AG10803 (cell line): ENCODE data around the gene PHLDA2.

Source experiments
- DNase-seq: peaks from one replicate; pipeline ENCODE4 v3.0.0; 2010; ENCODE audit warnings: low read depth
- H3K4me3 ChIP-seq: 2 replicates; pipeline ENCODE4 v1.5.1; 2011; ENCODE audit warnings: mild to moderate bottlenecking, low read length, control low read depth
- TF ChIP-seq, protein P1 (sequence below): conservative IDR thresholded peaks from 2 replicates; pipeline ENCODE4 v1.5.1; 2011; ENCODE audit warnings: mild to moderate bottlenecking, low read length, control low read depth, inconsistent platforms

The PHLDA2 gene

DNA sequence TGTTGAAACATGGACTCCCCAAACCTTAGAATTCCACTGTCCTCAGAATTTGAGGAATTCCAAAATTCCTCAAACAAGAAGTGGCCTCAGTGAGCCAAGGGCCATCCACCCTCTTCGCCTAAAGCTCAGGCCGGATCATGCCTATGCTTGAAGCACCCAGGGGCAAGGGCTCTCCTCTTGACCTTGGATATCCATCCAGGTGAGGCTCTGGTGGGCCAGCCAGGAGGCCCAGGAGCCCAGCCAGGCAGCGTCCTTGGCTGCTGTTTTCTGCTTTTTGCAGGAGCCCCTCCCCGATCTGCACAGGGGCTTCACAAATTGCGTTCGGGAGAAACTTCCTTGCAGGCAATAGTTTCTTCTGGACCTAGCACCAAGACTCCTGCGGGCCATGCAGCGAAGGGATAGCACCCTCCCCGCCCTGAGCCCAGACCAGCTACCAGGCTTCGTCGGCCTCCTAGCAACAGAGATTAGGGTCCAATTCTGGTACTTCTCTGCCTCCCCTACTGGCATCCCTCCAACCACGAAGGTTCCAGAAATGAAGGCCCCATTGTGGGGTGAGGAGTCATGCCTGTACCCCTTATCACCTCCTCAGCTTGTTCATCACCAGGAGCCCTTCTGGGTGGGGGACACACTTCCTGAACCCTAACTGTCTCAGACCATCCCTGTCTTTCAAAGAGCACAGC is 2.0 kb downstream of the PHLDA2 start:
- TF ChIP-seq, protein P1, sequence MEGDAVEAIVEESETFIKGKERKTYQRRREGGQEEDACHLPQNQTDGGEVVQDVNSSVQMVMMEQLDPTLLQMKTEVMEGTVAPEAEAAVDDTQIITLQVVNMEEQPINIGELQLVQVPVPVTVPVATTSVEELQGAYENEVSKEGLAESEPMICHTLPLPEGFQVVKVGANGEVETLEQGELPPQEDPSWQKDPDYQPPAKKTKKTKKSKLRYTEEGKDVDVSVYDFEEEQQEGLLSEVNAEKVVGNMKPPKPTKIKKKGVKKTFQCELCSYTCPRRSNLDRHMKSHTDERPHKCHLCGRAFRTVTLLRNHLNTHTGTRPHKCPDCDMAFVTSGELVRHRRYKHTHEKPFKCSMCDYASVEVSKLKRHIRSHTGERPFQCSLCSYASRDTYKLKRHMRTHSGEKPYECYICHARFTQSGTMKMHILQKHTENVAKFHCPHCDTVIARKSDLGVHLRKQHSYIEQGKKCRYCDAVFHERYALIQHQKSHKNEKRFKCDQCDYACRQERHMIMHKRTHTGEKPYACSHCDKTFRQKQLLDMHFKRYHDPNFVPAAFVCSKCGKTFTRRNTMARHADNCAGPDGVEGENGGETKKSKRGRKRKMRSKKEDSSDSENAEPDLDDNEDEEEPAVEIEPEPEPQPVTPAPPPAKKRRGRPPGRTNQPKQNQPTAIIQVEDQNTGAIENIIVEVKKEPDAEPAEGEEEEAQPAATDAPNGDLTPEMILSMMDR: no peak
- DNase-seq: no peak
- H3K4me3 ChIP-seq: peak overlapping the region; percentile 72

DNA sequence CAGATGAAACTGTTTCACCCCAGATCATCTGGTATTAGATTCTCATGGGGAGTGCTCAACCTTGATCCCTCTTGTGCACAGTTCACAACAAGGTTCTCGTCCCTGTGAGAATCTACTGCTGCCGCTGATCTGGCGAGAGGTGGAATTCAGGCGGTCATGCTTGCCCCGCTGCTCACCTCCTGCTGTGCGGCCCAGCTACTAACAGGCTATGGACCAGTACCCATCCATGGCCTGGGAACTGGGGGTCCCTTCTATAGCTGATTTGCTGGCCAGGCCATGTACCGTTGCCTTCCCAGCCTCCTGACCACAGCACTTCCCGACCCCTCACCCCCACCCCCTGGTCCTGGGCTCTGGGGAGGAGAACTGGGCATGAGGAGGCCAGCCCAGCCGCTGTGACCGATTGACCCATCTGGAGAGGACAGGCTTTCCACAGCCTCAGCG is 2.6 kb downstream of the PHLDA2 start:
- TF ChIP-seq, protein P1: no peak
- no peak overlapping the region for H3K4me3 ChIP-seq
- DNase-seq: no peak

DNA sequence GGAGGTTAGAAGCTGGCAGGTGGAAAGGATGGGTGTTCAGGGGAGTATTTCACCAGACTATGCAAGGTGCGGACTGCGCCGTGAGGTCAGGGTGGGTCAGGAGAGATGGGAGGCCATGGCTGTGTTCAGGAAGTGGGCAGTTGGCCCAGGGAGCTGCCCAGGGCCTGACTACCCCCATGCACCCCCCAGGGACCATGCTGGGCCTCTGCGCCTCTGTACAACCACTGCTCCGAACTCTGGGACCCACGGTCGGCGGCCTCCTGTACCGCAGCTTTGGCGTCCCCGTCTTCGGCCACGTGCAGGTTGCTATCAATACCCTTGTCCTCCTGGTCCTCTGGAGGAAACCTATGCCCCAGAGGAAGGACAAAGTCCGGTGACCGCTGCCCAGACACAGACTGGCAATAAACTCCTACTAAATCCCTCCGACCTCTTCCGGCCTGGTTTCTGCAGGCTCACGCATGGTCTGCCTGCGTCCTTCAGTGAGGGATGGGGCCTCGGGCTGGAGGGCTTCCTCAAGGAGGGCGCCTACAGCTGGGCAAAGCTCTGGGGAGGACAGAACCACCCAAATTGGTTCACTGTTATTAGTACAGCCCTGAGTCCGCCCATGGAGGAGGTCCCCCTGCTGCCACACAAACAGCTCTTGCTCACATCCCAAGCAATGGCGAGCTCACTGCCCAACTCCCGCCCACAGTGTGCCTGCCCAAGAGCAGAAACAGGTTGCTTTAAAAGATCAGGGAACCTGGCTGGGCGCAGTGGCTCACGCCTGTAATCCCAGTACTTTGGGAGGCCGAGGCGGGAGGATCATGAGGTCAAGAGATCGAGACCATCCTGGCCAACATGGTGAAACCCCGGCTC is 4.2 kb downstream of the PHLDA2 start:
- H3K4me3 ChIP-seq: no peak overlapping the region
- DNase-seq: no peak
- TF ChIP-seq, protein P1: no peak

DNA sequence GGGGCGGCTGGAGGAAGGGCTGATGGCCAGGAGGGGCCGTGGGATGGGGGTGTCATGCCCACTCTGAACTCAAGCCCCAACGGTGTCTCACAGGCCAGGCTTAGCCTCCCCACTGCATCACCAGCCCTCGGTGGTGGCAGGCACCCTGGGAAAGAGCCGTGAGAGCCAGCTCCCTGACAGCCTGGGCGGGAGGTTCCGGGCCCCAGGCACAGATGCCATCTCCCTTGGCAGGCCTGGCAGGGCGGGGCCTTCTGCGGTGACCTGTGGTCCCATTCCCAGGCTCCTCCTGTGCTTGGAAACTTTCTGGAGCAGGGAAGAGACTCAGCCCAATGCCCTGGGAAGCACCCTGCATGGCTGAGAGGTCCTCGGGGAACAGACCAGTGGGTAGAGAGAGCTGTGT is 4.8 kb downstream of the PHLDA2 start:
- no peak overlapping the region for H3K4me3 ChIP-seq
- no peak for DNase-seq
- TF ChIP-seq, protein P1: no peak

DNA sequence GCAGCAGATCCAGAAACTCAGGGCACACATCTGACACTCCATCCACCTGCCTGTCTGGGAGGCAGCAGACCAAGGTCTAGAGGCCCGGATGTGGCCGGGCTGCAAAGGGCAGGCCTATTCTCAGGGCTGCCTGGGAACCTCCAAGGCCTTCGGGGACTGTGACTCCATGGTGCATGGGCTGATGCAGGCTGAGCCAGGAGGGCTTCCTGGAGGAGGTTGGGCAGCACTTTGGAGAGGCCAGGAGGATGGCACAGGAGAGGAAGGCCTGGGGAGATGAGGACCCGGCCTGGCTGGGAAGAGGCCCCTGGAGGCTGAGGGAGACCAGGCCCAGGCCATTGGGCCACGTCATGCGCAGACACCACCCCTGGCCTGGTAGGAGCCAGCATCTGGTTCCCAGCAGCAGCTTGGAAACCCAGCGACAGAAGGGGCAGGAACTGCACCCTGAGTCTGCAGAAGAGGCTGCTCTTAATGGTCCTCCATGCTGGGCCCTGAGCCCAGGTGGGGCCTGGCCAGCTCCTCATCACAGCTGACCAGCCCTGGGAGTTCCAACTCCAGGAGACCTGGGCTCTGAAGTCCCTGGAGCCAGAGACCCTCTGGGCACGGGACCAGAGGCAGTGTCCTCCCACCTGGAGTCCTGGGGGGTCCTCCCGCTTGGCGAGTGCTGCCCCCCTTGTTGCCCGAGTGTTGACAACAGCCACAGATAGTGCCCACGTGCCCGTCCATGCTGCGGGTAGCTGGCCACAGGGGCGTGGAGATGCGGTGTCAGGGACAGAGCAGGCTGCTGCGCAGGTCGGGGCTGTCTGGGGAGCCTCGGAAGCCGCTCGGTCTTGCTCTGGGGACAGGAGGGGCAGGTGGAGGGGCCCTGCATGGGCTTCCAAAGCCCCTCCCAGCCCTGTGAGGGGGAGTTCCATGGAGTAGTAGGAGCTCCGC is 5.5 kb downstream of the PHLDA2 start:
- no peak for DNase-seq
- H3K4me3 ChIP-seq: no peak overlapping the region

DNA sequence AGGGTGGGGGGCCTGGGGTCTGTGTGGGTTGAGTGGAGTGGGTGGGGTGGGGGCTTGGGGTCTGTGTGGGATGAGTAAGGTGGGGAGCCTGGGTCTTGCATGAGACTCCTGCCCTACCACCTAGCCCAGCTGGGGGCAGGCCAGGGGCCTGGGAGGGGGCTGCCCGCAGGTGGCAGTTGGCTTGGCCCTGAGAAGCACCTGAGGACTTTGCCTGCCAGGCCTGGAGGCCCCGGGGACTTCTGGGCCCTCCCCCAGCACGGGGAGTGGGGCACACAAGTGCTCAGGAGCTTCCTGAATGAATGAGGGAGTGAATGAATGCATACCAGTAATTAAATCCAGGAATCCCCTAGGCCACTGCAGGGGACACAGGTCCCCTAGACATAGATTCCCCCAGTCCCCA is 6.6 kb downstream of the PHLDA2 start:
- no peak overlapping the region for H3K4me3 ChIP-seq
- TF ChIP-seq, protein P1: no peak
- DNase-seq: no peak

More for the DNA sequence above, 5.5 kb downstream of the PHLDA2 start:
- TF ChIP-seq, protein P1: no peak
